Caco-2 (cell line): ENCODE data around the gene SRGAP1. TPM values are rescaled to one million over a fixed set of nuclear protein-coding genes. Genes with fewer than 3 reads are reported as not detected.
"Not testable (repeated sequence)": the region's sequence is repeated elsewhere in the genome, so short reads cannot be mapped to it uniquely, and the experiment has no call there.

Experiments used
- BruUV-seq: library from RNA; stranded (reverse); fragments of 400-500 nt; replicated peaks from 2 replicates; lab custom pipeline; 2021; lab: Mats Ljungman, UMichigan
- CTCF ChIA-PET: fragments of 300-600 bp; sonication (Branson Sonifier 250); formaldehyde crosslinking; loops from one replicate; lab custom pipeline; 2022; ENCODE audit warnings: antibody characterized with exemption; lab: Charles Lee
- POLR2A ChIA-PET: fragments of 300-600 bp; sonication (Branson Sonifier 250); formaldehyde crosslinking; loops from one replicate; lab custom pipeline; 2022; ENCODE audit warnings: antibody characterized with exemption; lab: Charles Lee
- DNase-seq, 2 experiments: peaks; one replicate each; pipeline versions ENCODE4 v3.0.0 to v3.0.0-alpha.2; 2020 to 2022
- H3K27me3 ChIP-seq: replicated peaks from 2 replicates; pipeline ENCODE4 v1.6.0; 2011; ENCODE audit warnings: low read length; ENCODE audit not compliant: control insufficient read depth, insufficient read depth
- H3K36me3 ChIP-seq: 2 replicates; pipeline ENCODE4 v1.5.1; 2011; ENCODE audit warnings: low read length; ENCODE audit not compliant: control insufficient read depth, insufficient read depth
- H3K4me1 ChIP-seq: fragments of 250-450 bp; sonication (Bioruptor Pico); 2 replicates; pipeline ENCODE4 v1.5.1; 2020; ENCODE audit warnings: mild to moderate bottlenecking
- H3K4me3 ChIP-seq: 2 replicates; pipeline ENCODE4 v1.5.1; 2011; ENCODE audit warnings: low read depth, mild to moderate bottlenecking, control low read depth, low read length
- H3K9me3 ChIP-seq: fragments of 250-450 bp; sonication (Bioruptor Pico); 2 replicates; pipeline ENCODE4 v1.5.1; 2020; ENCODE audit warnings: mild to moderate bottlenecking, moderate library complexity
- H3K27ac Mint-ChIP-seq: one replicate; pipeline ENCODE4 v1.8.0; 2022; ENCODE audit warnings: mixed read lengths; ENCODE audit not compliant: unreplicated experiment
- H3K27me3 Mint-ChIP-seq: one replicate; pipeline ENCODE4 v1.8.0; 2022; ENCODE audit warnings: mixed read lengths; ENCODE audit not compliant: insufficient read depth, unreplicated experiment
- H3K36me3 Mint-ChIP-seq: one replicate; pipeline ENCODE4 v1.8.0; 2022; ENCODE audit warnings: mild to moderate bottlenecking, mixed read lengths; ENCODE audit not compliant: insufficient read depth, unreplicated experiment
- H3K4me1 Mint-ChIP-seq: one replicate; pipeline ENCODE4 v1.8.0; 2022; ENCODE audit warnings: low read depth, mixed read lengths; ENCODE audit not compliant: unreplicated experiment
- H3K4me3 Mint-ChIP-seq: one replicate; pipeline ENCODE4 v1.8.0; 2022; ENCODE audit warnings: mild to moderate bottlenecking, moderate library complexity, mixed read lengths; ENCODE audit not compliant: unreplicated experiment
- H3K9me3 Mint-ChIP-seq: one replicate; pipeline ENCODE4 v1.8.0; 2022; ENCODE audit warnings: mixed read lengths; ENCODE audit not compliant: unreplicated experiment
- CTCF ChIP-seq, 2 experiments: fragments of 200-600 bp in 1 of 2; IDR thresholded peaks; 1 replicate in 1 of 2; 2 replicates in 1 of 2; pipeline versions ENCODE4 v1.5.1 to v1.8.0; 2011 to 2022; ENCODE audit warnings: antibody characterized with exemption in 1 of 2, control low read depth in 1 of 2, inconsistent platforms in 1 of 2, low read depth in 1 of 2, low read length in 1 of 2, mild to moderate bottlenecking in 1 of 2, moderate library complexity in 1 of 2; ENCODE audit not compliant: insufficient read depth in 1 of 2, severe bottlenecking in 1 of 2, unreplicated experiment in 1 of 2
- intact Hi-C: fragments of 100-400 bp; cut with micrococcal nuclease; formaldehyde crosslinking; loops from one replicate; pipeline ENCODE4 v1.10.0; 2022; ENCODE audit not compliant: unreplicated experiment
- total RNA-seq: library from RNA; stranded (reverse); gene quantifications from 2 replicates; pipeline ENCODE4 v1.2.3, GENCODE V29; 2022

The SRGAP1 gene
- total RNA-seq, 1 experiment from 2014 or later = 22.1 TPM

- peaks cover 9% of the 10 kb centered on the region for H3K36me3 Mint-ChIP-seq
- CTCF ChIA-PET = no interaction called here
- H3K4me1 Mint-ChIP-seq = peaks cover 4% of the 10 kb centered on the region
- no peak for TF ChIP-seq CTCF (IDR thresholded peaks at IDR 0.05; ENCODE audit: insufficient read depth in 1 of 2, low read depth in 1 of 2, low read length in 1 of 2, severe bottlenecking in 1 of 2, unreplicated experiment in 1 of 2)
- intact Hi-C loops = no loop called here
- no TSS peak for BruUV-seq
- DNase-seq = no peak
- POLR2A ChIA-PET = interaction anchor here (0.6 kb wide), 1 partner anchor 99 kb away, joined by 3 read pairs; no protein-coding TSS in a partner anchor
- peaks cover 5% of the 10 kb centered on the region for H3K4me1 ChIP-seq
- H3K4me3 Mint-ChIP-seq = no peak overlapping the region
- H3K9me3 ChIP-seq = no peaks in the 10 kb centered on the region
- H3K27ac Mint-ChIP-seq = no peak overlapping the region
- no peak overlapping the region for H3K4me3 ChIP-seq
- no peaks in the 10 kb centered on the region for H3K27me3 Mint-ChIP-seq
- H3K36me3 ChIP-seq = no peaks in the 10 kb centered on the region
- H3K9me3 Mint-ChIP-seq = no peaks in the 10 kb centered on the region
- no peaks in the 10 kb centered on the region for H3K27me3 ChIP-seq
Observed at GRCh38 chr12:64194333-64195149, 350.0 kb downstream of the SRGAP1 start.

GRCh38 chr12:64195841-64196240 lies 351.3 kb downstream of the SRGAP1 start:
- CTCF ChIA-PET, H3K4me1 ChIP-seq, H3K9me3 ChIP-seq, H3K9me3 Mint-ChIP-seq, H3K36me3 Mint-ChIP-seq, H3K4me3 ChIP-seq, intact Hi-C loops, H3K4me1 Mint-ChIP-seq, H3K27ac Mint-ChIP-seq, H3K27me3 ChIP-seq, DNase-seq, H3K27me3 Mint-ChIP-seq, H3K4me3 Mint-ChIP-seq, BruUV-seq, H3K36me3 ChIP-seq, POLR2A ChIA-PET: not testable (repeated sequence)

- no peaks in the 10 kb centered on the region for H3K4me1 ChIP-seq
- intact Hi-C loops = no loop called here
- ChIA-PET POLR2A (no interaction called here), CTCF (interaction anchor here (0.6 kb wide), 1 partner anchor 18 kb away, joined by 3 read pairs; no protein-coding TSS in a partner anchor)
- no peaks in the 10 kb centered on the region for H3K4me1 Mint-ChIP-seq
- no peaks in the 10 kb centered on the region for H3K9me3 ChIP-seq
- BruUV-seq = no TSS peak
- H3K27me3 ChIP-seq = no peaks in the 10 kb centered on the region
- H3K27me3 Mint-ChIP-seq = no peaks in the 10 kb centered on the region
- peak overlapping the region; percentile 39 for H3K27ac Mint-ChIP-seq
- H3K4me3 Mint-ChIP-seq = no peak overlapping the region
- H3K36me3 ChIP-seq = no peaks in the 10 kb centered on the region
- H3K36me3 Mint-ChIP-seq = no peaks in the 10 kb centered on the region
- no peak for TF ChIP-seq CTCF (IDR thresholded peaks at IDR 0.05; ENCODE audit: insufficient read depth in 1 of 2, low read depth in 1 of 2, low read length in 1 of 2, severe bottlenecking in 1 of 2, unreplicated experiment in 1 of 2)
- no peak overlapping the region for H3K4me3 ChIP-seq
- no peaks in the 10 kb centered on the region for H3K9me3 Mint-ChIP-seq
- no peak for DNase-seq
Observed at GRCh38 chr12:64203036-64203435, 358.5 kb downstream of the SRGAP1 start.
